Trophoblast cell (in vitro differentiated cells and primary cell): ENCODE results near the gene PLG.

ENCODE experiments used
- DNase-seq, 2 donors: peaks; one replicate each; pipeline ENCODE4 v3.0.0-alpha.2; 2016
- H2AFZ ChIP-seq: 2 replicates; pipeline ENCODE4 v1.6.1; 2013; ENCODE audit warnings: low read length, moderate library complexity, mild to moderate bottlenecking; ENCODE audit not compliant: insufficient read depth, poor library complexity
- H2AK5ac ChIP-seq: 2 replicates; pipeline ENCODE4 v1.6.1; 2013; ENCODE audit warnings: mild to moderate bottlenecking, low read length
- H2BK120ac ChIP-seq: 2 replicates; pipeline ENCODE4 v1.6.1; 2013; ENCODE audit warnings: low read length, mild to moderate bottlenecking, moderate library complexity; ENCODE audit not compliant: insufficient read depth, poor library complexity
- H2BK12ac ChIP-seq: 2 replicates; pipeline ENCODE4 v1.6.1; 2013; ENCODE audit warnings: mild to moderate bottlenecking, low read length, moderate library complexity
- H2BK5ac ChIP-seq: 2 replicates; pipeline ENCODE4 v1.6.1; 2013; ENCODE audit warnings: low read length, low read depth, moderate library complexity, mild to moderate bottlenecking; ENCODE audit not compliant: poor library complexity
- H3K14ac ChIP-seq: 2 replicates; pipeline ENCODE4 v1.6.1; 2013; ENCODE audit warnings: mild to moderate bottlenecking, low read length
- H3K18ac ChIP-seq: 2 replicates; pipeline ENCODE4 v1.6.1; 2013; ENCODE audit warnings: mild to moderate bottlenecking, low read length
- H3K23ac ChIP-seq: 2 replicates; pipeline ENCODE4 v1.6.1; 2013; ENCODE audit warnings: low read length
- H3K27ac ChIP-seq: 2 replicates; pipeline ENCODE4 v1.5.1; 2013; ENCODE audit warnings: low read depth, mild to moderate bottlenecking, inconsistent platforms, low read length, moderate library complexity
- H3K27me3 ChIP-seq: 2 replicates; pipeline ENCODE4 v1.6.1; 2013; ENCODE audit warnings: inconsistent platforms, mild to moderate bottlenecking, low read length, moderate library complexity; ENCODE audit not compliant: insufficient read depth
- H3K36me3 ChIP-seq, 2 experiments: 1 replicate in 1 of 2; 2 replicates in 1 of 2; pipeline ENCODE4 v1.6.1; 2013; ENCODE audit warnings: low read length in 2 of 2, mild to moderate bottlenecking in 2 of 2, moderate library complexity in 1 of 2; ENCODE audit not compliant: insufficient read depth in 2 of 2, control insufficient read depth in 1 of 2
- H3K4ac ChIP-seq: 2 replicates; pipeline ENCODE4 v1.6.1; 2013; ENCODE audit warnings: low read depth, mild to moderate bottlenecking, low read length, moderate library complexity
- H3K4me1 ChIP-seq, 2 experiments: 1 replicate in 1 of 2; 2 replicates in 1 of 2; pipeline ENCODE4 v1.6.1; 2013; ENCODE audit warnings: low read length in 2 of 2, mild to moderate bottlenecking in 2 of 2, moderate library complexity in 1 of 2; ENCODE audit not compliant: insufficient read depth in 2 of 2, control insufficient read depth in 1 of 2
- H3K4me2 ChIP-seq: 2 replicates; pipeline ENCODE4 v1.6.1; 2013; ENCODE audit warnings: inconsistent platforms, mild to moderate bottlenecking, low read length, moderate library complexity
- H3K4me3 ChIP-seq: 2 replicates; pipeline ENCODE4 v1.5.1; 2013; ENCODE audit warnings: mild to moderate bottlenecking, low read depth, low read length, inconsistent platforms
- H3K79me1 ChIP-seq: one replicate; pipeline ENCODE4 v1.6.1; 2013; ENCODE audit warnings: low read length
- H3K79me2 ChIP-seq: 2 replicates; pipeline ENCODE4 v1.6.1; 2013; ENCODE audit warnings: low read length, mild to moderate bottlenecking; ENCODE audit not compliant: control insufficient read depth, insufficient read depth, poor library complexity
- H3K9ac ChIP-seq: 2 replicates; pipeline ENCODE4 v1.6.1; 2013; ENCODE audit warnings: mild to moderate bottlenecking, low read length
- H3K9me3 ChIP-seq: 2 replicates; pipeline ENCODE4 v1.6.1; 2013; ENCODE audit warnings: low read depth, mild to moderate bottlenecking, control low read depth, inconsistent platforms, low read length; ENCODE audit not compliant: insufficient read depth
- H4K12ac ChIP-seq: 2 replicates; pipeline ENCODE4 v1.6.1; 2013; ENCODE audit warnings: low read depth, mild to moderate bottlenecking, low read length, moderate library complexity
- H4K8ac ChIP-seq: 2 replicates; pipeline ENCODE4 v1.6.1; 2013; ENCODE audit warnings: low read depth, mild to moderate bottlenecking, low read length, moderate library complexity
- H4K91ac ChIP-seq: one replicate; pipeline ENCODE4 v1.6.1; 2013; ENCODE audit warnings: low read depth, mild to moderate bottlenecking, low read length, moderate library complexity
- WGBS: extraction: QIAGEN DNeasy Blood & Tissue Kit; methylation state at CpG from one replicate; pipeline ENCODE4 v1.1.7; 2013; ENCODE audit warnings: missing lambda C conversion rate; ENCODE audit not compliant: insufficient read length, insufficient coverage; ENCODE audit errors: extremely low coverage; 5-methylcytosine and 5-hydroxymethylcytosine counted together

PLG gene

DNA sequence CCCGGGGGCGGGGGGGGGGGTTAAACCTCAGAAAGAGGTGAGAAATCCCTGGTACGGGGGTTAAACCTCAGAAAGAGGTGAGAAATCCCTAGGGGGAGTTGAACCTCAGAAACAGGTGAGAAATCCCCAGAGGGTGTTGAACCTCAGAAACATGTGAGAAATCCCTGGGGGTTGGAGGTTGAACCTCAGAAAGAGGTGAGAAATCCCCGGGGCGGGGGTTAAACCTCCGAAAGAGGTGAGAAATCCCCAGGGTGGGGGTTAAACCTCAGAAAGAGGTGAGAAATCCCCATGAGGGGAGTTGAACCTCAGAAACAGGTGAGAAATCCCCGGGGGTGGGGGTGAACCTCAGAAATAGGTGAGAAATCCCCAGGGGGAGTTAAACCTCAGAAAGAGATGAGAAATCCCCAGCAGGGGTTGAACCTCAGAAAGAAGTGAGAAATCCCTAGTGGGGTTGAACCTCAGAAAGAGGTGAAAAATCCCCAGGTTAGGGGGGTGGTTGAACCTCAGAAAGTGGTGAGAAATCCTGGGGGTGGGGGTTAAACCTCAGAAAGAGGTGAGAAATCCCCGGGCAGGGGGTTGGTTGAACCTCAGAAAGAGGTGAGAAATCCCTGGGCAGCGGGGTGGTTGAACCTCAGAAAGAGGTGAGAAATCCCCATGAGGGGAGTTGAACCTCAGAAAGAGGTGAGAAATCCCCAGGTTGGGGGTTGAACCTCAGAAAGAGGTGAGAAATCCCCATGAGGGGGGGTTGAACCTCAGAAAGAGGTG is 87.4 kb downstream of the PLG start:
- no peak overlapping the region for H4K8ac ChIP-seq
- H3K79me1 ChIP-seq, result no peaks in the 10 kb centered on the region
- H3K14ac ChIP-seq, result no peak overlapping the region
- H2BK120ac ChIP-seq, result no peak overlapping the region
- H3K4me3 ChIP-seq, result no peak overlapping the region
- H3K9me3 ChIP-seq, result peaks cover 2% of the 10 kb centered on the region
- no peak overlapping the region for H3K9ac ChIP-seq
- H3K27me3 ChIP-seq, result no peaks in the 10 kb centered on the region
- no peak overlapping the region for H2BK12ac ChIP-seq
- H2BK5ac ChIP-seq, result no peak overlapping the region
- WGBS, result no CpG with 5 or more reads among the region's 9 CpGs
- no peak overlapping the region for H3K23ac ChIP-seq
- H3K18ac ChIP-seq, result no peak overlapping the region
- H3K36me3 ChIP-seq, result no peaks in the 10 kb centered on the region
- H3K4me1 ChIP-seq, result no peaks in the 10 kb centered on the region
- no peak overlapping the region for H2AFZ ChIP-seq
- H2AK5ac ChIP-seq, result no peak overlapping the region
- DNase-seq, result no peak
- H4K91ac ChIP-seq, result no peak overlapping the region
- H4K12ac ChIP-seq, result no peak overlapping the region
- H3K79me2 ChIP-seq, result no peaks in the 10 kb centered on the region
- H3K27ac ChIP-seq, result no peak overlapping the region
- H3K4ac ChIP-seq, result no peak overlapping the region
- no peak overlapping the region for H3K4me2 ChIP-seq

DNA sequence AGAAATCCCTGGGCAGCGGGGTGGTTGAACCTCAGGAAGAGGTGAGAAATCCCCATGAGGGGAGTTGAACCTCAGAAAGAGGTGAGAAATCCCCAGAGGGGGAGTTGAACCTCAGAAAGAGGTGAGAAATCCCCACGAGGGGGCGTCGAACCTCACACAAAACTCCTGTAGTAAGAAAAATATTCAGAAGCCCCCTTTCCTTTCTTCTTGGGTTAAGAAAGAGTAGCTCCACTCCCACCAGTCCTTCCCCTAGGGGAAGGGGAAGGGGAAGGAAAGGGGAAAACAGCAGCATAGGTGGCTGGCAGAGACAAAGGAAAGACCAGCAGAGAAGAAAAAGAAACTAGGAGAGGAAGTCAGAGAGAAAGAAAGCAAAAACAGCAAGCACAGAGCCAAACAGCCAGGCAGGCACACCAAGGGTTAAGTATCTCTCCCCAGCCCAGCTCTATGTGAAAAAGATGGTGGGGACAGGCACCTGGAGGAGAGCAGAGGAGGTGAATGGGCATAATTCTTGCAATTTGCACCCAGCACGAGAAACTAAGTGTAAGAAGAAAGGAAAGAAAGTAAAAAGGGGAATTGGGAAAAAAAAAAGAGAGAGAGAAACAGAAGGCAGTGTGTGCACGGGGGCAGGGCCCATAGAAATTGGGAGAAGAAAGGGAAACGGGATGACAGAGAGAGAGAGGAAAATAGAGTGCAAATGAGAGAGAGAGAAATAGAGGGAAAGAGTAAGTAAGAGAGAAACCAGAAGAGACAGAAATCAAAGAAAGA is 88.2 kb downstream of the PLG start:
- no peaks in the 10 kb centered on the region for H3K36me3 ChIP-seq
- H3K23ac ChIP-seq, result no peak overlapping the region
- no peak overlapping the region for H3K27ac ChIP-seq
- H3K4me3 ChIP-seq, result no peak overlapping the region
- DNase-seq, result peak in 1 of 2 donors; percentile 8
- no peak overlapping the region for H4K8ac ChIP-seq
- no peak overlapping the region for H2BK120ac ChIP-seq
- no peak overlapping the region for H3K9ac ChIP-seq
- H4K91ac ChIP-seq, result no peak overlapping the region
- H4K12ac ChIP-seq, result no peak overlapping the region
- no peak overlapping the region for H3K14ac ChIP-seq
- peaks cover 2% of the 10 kb centered on the region for H3K9me3 ChIP-seq
- H3K79me2 ChIP-seq, result no peaks in the 10 kb centered on the region
- H3K4ac ChIP-seq, result no peak overlapping the region
- no peaks in the 10 kb centered on the region for H3K79me1 ChIP-seq
- no peak overlapping the region for H2AFZ ChIP-seq
- no CpG with 5 or more reads among the region's 7 CpGs for WGBS
- no peak overlapping the region for H2BK12ac ChIP-seq
- no peak overlapping the region for H2BK5ac ChIP-seq
- no peaks in the 10 kb centered on the region for H3K27me3 ChIP-seq
- H3K4me2 ChIP-seq, result no peak overlapping the region
- H3K4me1 ChIP-seq, result no peaks in the 10 kb centered on the region
- no peak overlapping the region for H3K18ac ChIP-seq
- H2AK5ac ChIP-seq, result no peak overlapping the region

DNA sequence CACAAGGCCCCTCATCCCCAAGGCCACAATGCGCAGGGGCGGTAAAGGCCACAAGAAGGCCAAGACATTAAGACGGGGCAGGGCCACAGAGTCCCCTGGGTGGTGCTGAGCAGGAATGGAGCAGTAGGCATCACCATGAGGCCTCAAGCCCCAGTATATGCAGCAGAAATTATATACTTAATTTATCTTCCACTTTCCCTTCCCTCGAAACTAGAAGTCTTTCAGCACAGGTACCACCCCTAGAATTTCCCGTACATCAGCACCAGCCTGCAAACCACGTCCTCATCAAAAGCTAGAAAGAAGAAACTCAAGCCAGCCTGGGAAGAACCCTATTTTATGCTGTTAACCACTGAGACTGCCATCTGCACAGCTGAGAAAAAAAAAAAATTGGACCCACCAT is 89.4 kb downstream of the PLG start:
- WGBS, result no CpG with 5 or more reads among the region's 6 CpGs
- H3K36me3 ChIP-seq, result no peaks in the 10 kb centered on the region
- no peak overlapping the region for H3K4me2 ChIP-seq
- no peak overlapping the region for H2BK5ac ChIP-seq
- H2BK12ac ChIP-seq, result no peak overlapping the region
- no peaks in the 10 kb centered on the region for H3K79me2 ChIP-seq
- H4K12ac ChIP-seq, result no peak overlapping the region
- H4K91ac ChIP-seq, result no peak overlapping the region
- no peak overlapping the region for H3K14ac ChIP-seq
- H3K4ac ChIP-seq, result no peak overlapping the region
- no peak for DNase-seq
- H3K23ac ChIP-seq, result no peak overlapping the region
- no peak overlapping the region for H3K9ac ChIP-seq
- no peak overlapping the region for H3K27ac ChIP-seq
- H3K4me1 ChIP-seq, result no peaks in the 10 kb centered on the region
- H3K79me1 ChIP-seq, result no peaks in the 10 kb centered on the region
- H2AK5ac ChIP-seq, result no peak overlapping the region
- no peak overlapping the region for H2BK120ac ChIP-seq
- no peak overlapping the region for H3K18ac ChIP-seq
- peaks cover 2% of the 10 kb centered on the region for H3K9me3 ChIP-seq
- H3K4me3 ChIP-seq, result no peak overlapping the region
- no peaks in the 10 kb centered on the region for H3K27me3 ChIP-seq
- no peak overlapping the region for H2AFZ ChIP-seq
- H4K8ac ChIP-seq, result no peak overlapping the region

DNA sequence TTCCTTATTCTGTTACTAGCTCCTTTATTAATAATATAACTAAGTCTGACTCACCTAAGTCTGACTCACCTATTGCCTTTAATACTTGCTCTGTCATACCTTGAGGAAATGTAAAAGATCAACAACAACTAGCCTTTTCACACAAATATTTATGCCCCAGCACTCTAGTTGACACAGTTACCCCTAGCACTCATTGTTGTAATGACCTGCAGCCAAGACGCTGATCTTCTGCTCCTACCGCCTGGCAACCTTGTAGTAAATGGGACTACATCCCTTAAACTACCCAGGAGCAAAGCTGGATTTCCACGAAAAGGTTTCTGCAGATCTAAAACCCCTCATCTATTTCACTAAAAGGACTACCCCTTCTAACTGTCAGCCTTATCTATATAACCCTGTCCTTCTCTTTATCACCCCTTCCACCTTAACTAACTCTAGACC is 90.0 kb downstream of the PLG start:
- Histone ChIP-seq H3K27me3 (no peaks in the 10 kb centered on the region), H3K4me1 (no peaks in the 10 kb centered on the region), H3K9ac (no peak overlapping the region), H4K91ac (no peak overlapping the region), H3K4ac (no peak overlapping the region), H2AFZ (no peak overlapping the region), H3K79me1 (no peaks in the 10 kb centered on the region), H3K36me3 (no peaks in the 10 kb centered on the region), H3K27ac (no peak overlapping the region), H2AK5ac (no peak overlapping the region), H2BK12ac (no peak overlapping the region), H3K79me2 (no peaks in the 10 kb centered on the region), H2BK120ac (no peak overlapping the region), H4K8ac (no peak overlapping the region), H3K23ac (no peak overlapping the region), H3K18ac (no peak overlapping the region), H4K12ac (no peak overlapping the region), H3K4me3 (no peak overlapping the region), H3K14ac (no peak overlapping the region), H3K4me2 (no peak overlapping the region), H3K9me3 (peaks cover 2% of the 10 kb centered on the region), H2BK5ac (no peak overlapping the region)
- peak; percentile 39 to 70 for DNase-seq
- no CpG with 5 or more reads among the region's 3 CpGs for whole genome bisulfite sequencing
